Hepatocyte (in vitro differentiated cells): Measurements from ENCODE around the gene WDR4. TPM values are rescaled to one million over a fixed set of nuclear protein-coding genes. Genes with fewer than 3 reads are reported as not detected.

Source experiments
- DNase-seq: peaks from one replicate; pipeline ENCODE4 v3.0.0-alpha.2; 2016; ENCODE audit warnings: low spot score
- H2AFZ ChIP-seq: fragments of 200-600 bp; sonication (generic); 2 replicates; pipeline ENCODE4 v1.6.0; 2016; ENCODE audit warnings: antibody characterized with exemption, mild to moderate bottlenecking
- H3K27ac ChIP-seq: fragments of 200-600 bp; sonication (generic); 2 replicates; pipeline ENCODE4 v1.5.1; 2016; ENCODE audit warnings: mild to moderate bottlenecking
- H3K27me3 ChIP-seq: fragments of 200-600 bp; sonication (generic); 2 replicates; pipeline ENCODE4 v1.6.1; 2016
- H3K36me3 ChIP-seq: fragments of 200-600 bp; sonication (generic); replicated peaks from 2 replicates; pipeline ENCODE4 v1.5.1; 2016; ENCODE audit warnings: low read depth; ENCODE audit not compliant: insufficient read depth
- H3K4me1 ChIP-seq: fragments of 200-600 bp; sonication (generic); 2 replicates; pipeline ENCODE4 v1.5.1; 2016; ENCODE audit warnings: mild to moderate bottlenecking, moderate library complexity; ENCODE audit not compliant: insufficient read depth
- H3K4me2 ChIP-seq: fragments of 200-600 bp; sonication (generic); 2 replicates; pipeline ENCODE4 v1.6.0; 2016
- H3K4me3 ChIP-seq: fragments of 200-600 bp; sonication (generic); 2 replicates; pipeline ENCODE4 v1.5.1; 2016; ENCODE audit warnings: mild to moderate bottlenecking
- H3K79me2 ChIP-seq: fragments of 200-600 bp; sonication (generic); 2 replicates; pipeline ENCODE4 v1.6.0; 2017; ENCODE audit warnings: mild to moderate bottlenecking
- H3K9me2 ChIP-seq: fragments of 200-600 bp; sonication (generic); replicated peaks from 2 replicates; pipeline ENCODE4 v1.6.0; 2017; ENCODE audit warnings: mild to moderate bottlenecking; ENCODE audit not compliant: insufficient read depth
- H3K9me3 ChIP-seq: fragments of 200-600 bp; sonication (generic); 2 replicates; pipeline ENCODE4 v1.5.1; 2016; ENCODE audit warnings: low read depth, mild to moderate bottlenecking
- H4K20me1 ChIP-seq: fragments of 200-600 bp; sonication (generic); 2 replicates; pipeline ENCODE4 v1.6.0; 2016; ENCODE audit warnings: mild to moderate bottlenecking; ENCODE audit not compliant: insufficient read depth, poor library complexity, severe bottlenecking
- CTCF ChIP-seq: fragments of 200-600 bp; sonication (generic); IDR thresholded peaks from 2 replicates; pipeline ENCODE4 v1.5.1; 2016; ENCODE audit warnings: antibody characterized with exemption, mild to moderate bottlenecking; ENCODE audit not compliant: poor library complexity
- EZH2 ChIP-seq: fragments of 200-600 bp; sonication (generic); IDR thresholded peaks from 2 replicates; pipeline ENCODE4 v1.6.1; 2016; ENCODE audit warnings: antibody characterized with exemption, mild to moderate bottlenecking, borderline replicate concordance
- EZH2phosphoT487 ChIP-seq: fragments of 200-600 bp; sonication (generic); IDR thresholded peaks from one replicate; pipeline ENCODE4 v1.6.1; 2018; ENCODE audit warnings: antibody characterized with exemption, mild to moderate bottlenecking, low read depth, moderate library complexity; ENCODE audit not compliant: unreplicated experiment, severe bottlenecking
- WGBS: methylation state at CpG from one replicate; pipeline ENCODE4 v1.1.6; 2016; ENCODE audit warnings: low lambda C conversion rate; ENCODE audit errors: missing lambda C conversion rate; 5-methylcytosine and 5-hydroxymethylcytosine counted together
- polyA plus RNA-seq: library from polyadenylated mRNA; unstranded; fragments of >200 nt; fragmentation: Nextera tagmentation; extraction: Ambion mirVana; gene quantifications from 2 replicates; pipeline ENCODE4 v1.2.1, GENCODE V29; 2016
- total RNA-seq: library from RNA; depleted of rRNA; stranded (reverse); fragments of >200 nt; gene quantifications from 2 replicates; pipeline ENCODE4 v1.2.3, GENCODE V29; 2014

WDR4 gene
- total and polyA plus RNA-seq, 2 experiments from 2014 or later = 6.4 to 11.1 TPM

GRCh38 chr21:42862774-42863503 is 16.4 kb downstream of the WDR4 start:
- Histone ChIP-seq H3K27me3 (no peaks in the 10 kb centered on the region), H3K9me3 (no peaks in the 10 kb centered on the region), H3K9me2 (no peaks in the 10 kb centered on the region), H3K27ac (no peak overlapping the region), H3K4me1 (no peaks in the 10 kb centered on the region), H3K36me3 (no peaks in the 10 kb centered on the region), H3K4me2 (no peak overlapping the region), H3K4me3 (no peak overlapping the region), H4K20me1 (no peaks in the 10 kb centered on the region), H3K79me2 (peaks cover 4% of the 10 kb centered on the region), H2AFZ (no peak overlapping the region)
- no peak for TF ChIP-seq CTCF
- TF ChIP-seq EZH2phosphoT487 = no peak
- no peak for TF ChIP-seq EZH2
- WGBS = 88% methylated on average over 21 of the region's 21 CpGs
- peak; percentile 50 for DNase-seq

- Histone ChIP-seq H3K79me2 (peaks cover 3% of the 10 kb centered on the region), H4K20me1 (no peaks in the 10 kb centered on the region), H3K9me3 (no peaks in the 10 kb centered on the region), H2AFZ (no peak overlapping the region), H3K27ac (no peak overlapping the region), H3K36me3 (no peaks in the 10 kb centered on the region), H3K27me3 (no peaks in the 10 kb centered on the region), H3K4me2 (no peak overlapping the region), H3K9me2 (no peaks in the 10 kb centered on the region), H3K4me3 (no peak overlapping the region), H3K4me1 (no peaks in the 10 kb centered on the region)
- DNase-seq = no peak
- WGBS = 96% methylated on average over 29 of the region's 29 CpGs
- peak; percentile 10 for TF ChIP-seq CTCF
- TF ChIP-seq EZH2 = no peak
These were observed 17.4 kb downstream of the WDR4 start for GRCh38 chr21:42861848-42862400.

GRCh38 chr21:42861311-42861847 is 18.0 kb downstream of the WDR4 start:
- Histone ChIP-seq H3K4me3 (no peak overlapping the region), H2AFZ (no peak overlapping the region), H3K27ac (no peak overlapping the region), H3K79me2 (no peaks in the 10 kb centered on the region), H4K20me1 (no peaks in the 10 kb centered on the region), H3K4me2 (no peak overlapping the region), H3K9me3 (no peaks in the 10 kb centered on the region), H3K36me3 (no peaks in the 10 kb centered on the region), H3K9me2 (no peaks in the 10 kb centered on the region), H3K4me1 (no peaks in the 10 kb centered on the region), H3K27me3 (no peaks in the 10 kb centered on the region)
- DNase-seq = no peak
- TF ChIP-seq EZH2phosphoT487 (no peak), CTCF (no peak), EZH2 (no peak)
- WGBS = 95% methylated on average over 10 of the region's 10 CpGs
